CD4-positive, alpha-beta T cell treated with Interleukin-21 for 1 hour (primary cell): ENCODE results near the gene WDR73.
A peak's percentile ranks its signal among the peaks of the same experiment; 100 is the strongest.
"Not testable (repeated sequence)": the region's sequence is repeated elsewhere in the genome, so short reads cannot be mapped to it uniquely, and the experiment has no call there.

Experiments used
- DNase-seq: peaks from one replicate; pipeline ENCODE4 v3.0.0-alpha.2; 2020

Gene WDR73

DNA sequence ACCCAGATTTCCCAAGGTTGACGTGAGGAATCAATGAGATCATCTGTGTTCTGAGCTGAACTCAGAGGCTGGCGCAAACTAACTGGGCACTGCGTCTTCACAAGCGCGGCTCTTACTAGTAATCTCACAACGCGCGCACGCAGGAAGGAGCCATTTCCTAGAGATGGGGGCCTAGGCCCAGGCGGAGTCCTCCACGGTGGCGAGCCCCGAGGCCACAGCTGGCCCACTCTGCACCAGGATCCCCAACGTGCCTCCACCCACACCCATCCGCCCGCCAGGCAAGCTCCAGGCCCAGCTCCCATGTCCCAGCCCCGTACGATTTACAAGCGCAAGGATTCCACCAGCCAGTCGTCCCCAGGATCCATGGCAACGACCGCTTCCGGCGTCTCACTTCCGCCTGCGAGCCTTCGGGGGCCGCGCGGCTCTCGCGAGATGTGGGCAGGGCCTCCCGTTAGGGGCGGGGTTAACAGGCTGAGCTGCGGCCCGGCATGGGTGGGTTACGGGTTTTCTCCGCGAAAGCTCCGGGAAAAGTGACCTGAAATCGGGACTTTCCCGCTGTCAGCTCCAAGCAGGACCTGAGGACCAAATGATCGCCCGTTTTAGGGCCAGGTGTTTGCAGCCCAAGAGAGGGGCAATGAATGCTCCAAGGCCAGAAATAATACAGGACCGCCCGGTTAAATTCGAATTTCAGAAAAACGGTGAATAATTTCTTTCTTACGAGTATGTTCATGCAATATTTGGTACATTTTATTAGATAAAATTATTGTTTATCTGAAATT is at the start of gene WDR73:
WDR73 (minus strand) TSS at position 374 of the 779 bp plus-strand sequence; CDS start at position 365, 9 bp downstream.
- peak; percentile 96 for DNase-seq

DNA sequence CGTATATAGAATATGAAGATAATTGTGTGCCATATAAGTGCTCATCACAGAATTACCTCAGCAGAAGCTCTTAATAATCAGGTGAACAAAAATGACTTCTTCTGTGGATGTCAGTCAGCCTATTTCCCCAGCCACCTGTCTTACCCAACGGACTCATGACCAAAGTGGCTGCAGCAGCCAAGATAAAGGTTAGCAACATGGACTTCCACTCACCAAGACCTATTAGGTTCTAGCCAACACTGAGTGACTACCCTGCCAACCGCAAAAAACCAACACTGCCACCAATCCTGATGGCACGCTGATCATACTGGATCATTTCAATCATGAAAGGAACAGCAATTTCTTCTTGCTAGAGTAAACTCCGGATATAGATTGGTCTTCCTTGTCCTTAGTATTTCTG is 49.7 kb upstream of the WDR73 start:
- DNase-seq: no peak

DNA sequence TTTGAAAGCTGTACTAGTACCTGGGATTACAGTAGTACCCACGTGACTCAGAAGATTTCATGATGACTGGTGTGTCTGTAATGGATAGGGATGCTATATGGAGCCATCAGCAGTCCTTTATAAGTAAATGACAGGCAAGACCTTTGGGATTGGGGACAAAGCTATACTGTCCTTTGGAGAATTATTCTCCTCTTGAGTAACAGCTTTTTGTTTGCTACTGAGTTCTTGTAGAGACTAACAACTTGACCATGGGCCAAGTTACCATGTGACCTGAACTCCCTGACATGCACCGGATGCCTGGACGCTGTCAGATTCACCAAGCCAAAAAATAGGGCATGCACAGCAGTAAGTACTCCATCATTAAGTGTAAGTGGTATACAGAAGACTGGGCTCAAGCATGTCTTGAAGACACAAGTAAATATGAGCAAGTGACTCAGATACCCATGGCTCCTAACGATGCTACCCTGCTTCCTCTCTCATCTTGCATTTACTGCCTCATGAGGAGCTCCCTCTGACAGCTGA is 48.9 kb upstream of the WDR73 start:
- no peak for DNase-seq

DNA sequence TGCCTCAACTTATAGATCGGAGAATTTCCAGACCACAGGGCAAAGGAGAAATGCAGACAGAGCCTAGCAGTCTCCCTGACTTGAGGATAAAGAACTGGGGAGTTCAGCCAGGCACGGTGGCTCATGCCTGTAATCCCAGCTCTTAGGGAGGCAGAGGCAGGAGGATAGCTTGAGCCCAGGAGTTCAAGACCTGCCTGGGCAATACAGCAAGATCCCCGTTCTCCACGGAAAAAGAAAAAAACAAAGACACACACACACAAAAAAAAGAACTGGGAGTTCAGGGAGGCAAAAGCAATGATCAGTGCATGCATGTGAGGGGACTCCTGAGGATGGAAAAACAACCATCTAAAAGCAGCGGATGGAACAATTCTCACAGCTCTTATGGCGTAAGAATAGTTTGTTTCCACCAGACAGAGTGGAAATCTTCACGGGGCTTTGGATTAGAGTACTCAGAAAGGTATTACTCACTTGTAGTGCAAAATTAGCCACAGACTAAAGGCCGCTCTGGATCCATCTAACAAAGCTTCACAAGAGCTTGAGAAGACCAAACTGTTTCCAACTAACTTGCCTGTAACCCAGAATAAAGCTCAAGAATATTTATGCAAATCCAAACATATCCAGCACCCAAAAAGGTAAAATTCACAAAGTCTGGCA is 45.6 kb upstream of the WDR73 start:
- no peak for DNase-seq

DNA sequence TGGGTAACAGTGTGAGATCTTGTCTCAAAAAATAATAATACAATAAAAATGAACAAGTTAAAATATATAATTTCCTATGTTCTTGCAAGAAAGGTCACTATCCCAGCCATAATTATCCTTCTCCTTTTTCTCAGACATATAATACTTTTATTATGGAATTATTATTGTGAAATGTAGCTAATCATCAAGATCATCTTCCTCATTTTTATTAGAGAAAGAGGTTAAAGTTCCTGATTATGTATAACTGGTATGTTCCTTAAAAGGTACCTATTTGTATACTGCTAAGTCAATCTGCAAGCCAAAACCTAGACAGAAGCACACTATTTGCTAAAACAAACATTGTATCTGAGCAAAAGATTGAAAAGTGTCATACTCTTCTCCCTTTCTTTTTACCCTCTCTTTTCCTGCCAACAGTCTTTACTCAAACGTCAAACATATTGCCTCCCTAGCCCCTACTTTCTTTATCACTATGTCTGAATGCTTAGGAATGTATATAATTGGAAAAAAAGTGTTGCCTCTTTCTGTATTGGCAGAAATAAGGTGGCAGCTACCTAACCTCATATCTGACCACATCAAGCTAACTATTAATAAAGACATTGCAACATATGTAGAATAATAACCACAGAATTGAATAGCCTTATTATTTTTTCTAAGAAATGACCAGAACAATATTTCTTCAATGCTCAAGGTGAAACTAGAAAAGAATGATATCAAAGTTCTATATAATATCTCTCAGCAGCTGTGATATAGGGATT is 43.3 kb upstream of the WDR73 start:
- DNase-seq: no peak

DNA sequence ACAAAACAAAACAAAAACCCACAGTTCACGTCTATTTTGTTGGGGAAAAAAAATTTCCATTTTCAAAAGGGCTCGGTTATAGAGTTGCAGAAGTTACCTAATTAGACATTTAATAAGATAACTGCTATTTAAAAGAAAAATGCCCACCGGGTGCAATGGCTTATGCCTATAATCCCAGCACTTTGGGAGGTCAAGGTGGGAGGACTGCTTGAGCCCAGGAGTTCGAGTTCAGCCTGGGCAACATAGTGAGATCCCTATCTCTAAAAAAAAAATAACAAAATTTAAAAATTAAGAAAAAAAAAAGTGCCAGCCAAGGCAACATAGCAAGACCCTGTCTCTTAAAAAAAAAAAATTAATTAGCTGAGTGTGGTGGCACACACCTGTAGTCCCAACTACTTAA is 42.7 kb upstream of the WDR73 start:
- DNase-seq: no peak

DNA sequence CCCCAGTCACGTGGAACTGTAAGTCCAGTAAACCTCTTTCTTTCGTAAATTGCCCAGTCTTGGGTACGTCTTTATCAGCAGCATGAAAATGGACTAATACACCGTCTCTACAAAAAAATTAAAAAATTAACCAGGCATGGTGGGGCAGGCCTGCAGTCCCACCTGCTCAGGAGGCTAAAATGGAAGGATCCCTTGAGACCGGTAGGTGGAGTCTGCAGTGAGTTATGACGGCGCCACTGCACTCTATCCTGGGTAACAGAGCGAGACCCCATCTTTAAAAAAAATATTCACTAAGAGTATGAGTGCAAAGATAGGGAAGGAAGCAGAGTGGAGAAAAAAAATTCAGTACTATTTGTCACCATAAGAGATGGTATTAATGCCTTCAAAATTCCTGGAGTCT is 36.3 kb upstream of the WDR73 start:
- no peak for DNase-seq

DNA sequence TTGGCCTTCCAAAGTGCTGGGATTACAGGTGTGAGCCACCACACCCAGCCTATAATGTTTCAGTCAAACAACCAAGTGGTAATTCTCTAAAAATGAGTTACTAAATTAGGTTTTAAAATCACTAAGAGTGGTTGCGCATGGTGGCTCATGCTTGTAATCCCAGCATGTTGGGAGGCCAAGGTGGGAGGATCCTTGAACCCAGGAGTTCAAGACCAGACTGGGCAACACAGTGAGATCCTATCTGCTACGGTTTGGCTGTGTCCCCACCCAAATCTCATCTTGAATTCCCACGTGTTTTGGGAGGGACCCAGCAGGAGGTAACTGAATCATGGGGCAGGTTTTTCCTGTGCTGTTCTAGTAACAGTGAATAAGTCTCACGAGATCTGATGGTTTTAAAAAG is 35.8 kb upstream of the WDR73 start:
- DNase-seq: no peak

DNA sequence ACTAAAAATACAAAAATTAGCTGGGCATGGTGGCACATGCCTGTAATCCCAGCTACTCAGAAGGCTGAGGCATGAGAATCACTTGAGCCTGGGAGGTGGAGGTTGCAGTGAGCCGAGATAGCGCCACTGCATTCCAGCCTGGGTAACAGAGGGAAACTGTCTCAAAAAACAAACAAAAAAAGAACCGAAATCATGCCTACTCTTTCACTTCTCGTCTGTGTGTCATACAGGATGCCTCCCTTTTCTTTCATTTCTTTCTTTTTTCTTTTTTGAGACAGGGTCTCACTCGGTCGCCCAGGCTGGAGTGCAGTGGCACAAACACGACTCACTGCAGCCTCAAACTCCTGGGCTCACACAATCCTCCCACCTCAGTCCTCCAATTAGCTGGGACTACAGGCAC is 32.4 kb upstream of the WDR73 start:
- not testable (repeated sequence) for DNase-seq

DNA sequence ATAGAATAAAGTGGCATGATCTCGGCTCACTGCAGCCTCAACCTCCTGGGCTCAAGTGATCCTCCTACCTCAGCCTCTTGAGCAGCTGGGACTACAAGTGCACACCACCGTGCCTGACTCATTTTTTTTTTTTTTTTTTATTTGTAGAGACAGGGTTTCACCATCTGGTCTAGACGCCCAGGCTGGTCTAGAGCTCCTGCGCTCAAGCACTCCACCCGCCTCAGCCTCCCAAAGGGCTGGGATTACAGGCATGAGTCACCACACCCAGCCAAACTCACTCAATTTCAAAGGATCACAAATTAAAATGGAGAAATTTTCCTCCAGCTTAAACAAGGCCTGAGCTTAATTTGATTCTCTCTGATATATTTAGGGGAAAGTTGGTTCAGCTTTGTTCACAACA is 31.2 kb upstream of the WDR73 start:
- no peak for DNase-seq

DNA sequence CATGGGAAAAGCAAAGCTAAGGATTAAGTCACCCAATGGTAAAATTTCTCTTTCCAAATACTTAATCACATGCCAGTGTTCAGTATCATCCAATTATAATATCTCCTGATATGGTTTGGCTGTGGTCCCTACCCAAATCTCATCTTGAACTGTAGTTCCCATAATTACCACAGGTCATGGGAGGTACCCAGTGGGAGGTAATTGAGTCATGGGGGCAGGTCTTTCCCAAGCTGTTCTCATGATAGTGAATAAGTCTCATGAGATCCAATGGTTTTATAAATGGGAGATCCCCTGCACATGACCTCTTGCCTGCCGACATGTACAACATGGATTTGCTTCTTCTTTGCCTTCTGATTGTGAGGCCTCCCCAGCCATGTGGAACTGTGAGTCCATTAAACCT is 30.0 kb upstream of the WDR73 start:
- DNase-seq: no peak

DNA sequence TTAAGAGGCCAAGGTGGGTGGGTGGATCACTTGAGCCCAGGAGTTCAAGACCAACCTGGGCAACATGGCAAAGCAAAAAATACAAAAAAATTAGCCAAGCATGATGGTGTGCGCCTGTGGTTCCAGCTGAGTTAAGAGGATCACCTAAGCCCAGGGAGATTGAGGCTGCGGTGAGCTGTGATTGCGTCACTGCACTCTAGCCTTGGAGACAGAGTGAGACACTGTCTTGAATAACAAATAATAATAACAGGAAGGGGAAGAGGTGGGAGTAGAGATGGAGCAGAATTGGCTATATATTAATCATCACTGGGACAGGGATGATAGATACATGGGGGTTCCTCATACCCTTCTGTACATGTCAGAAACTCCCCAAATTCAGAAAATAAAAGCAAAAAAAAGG is 27.7 kb upstream of the WDR73 start:
- DNase-seq: peak; percentile 49

DNA sequence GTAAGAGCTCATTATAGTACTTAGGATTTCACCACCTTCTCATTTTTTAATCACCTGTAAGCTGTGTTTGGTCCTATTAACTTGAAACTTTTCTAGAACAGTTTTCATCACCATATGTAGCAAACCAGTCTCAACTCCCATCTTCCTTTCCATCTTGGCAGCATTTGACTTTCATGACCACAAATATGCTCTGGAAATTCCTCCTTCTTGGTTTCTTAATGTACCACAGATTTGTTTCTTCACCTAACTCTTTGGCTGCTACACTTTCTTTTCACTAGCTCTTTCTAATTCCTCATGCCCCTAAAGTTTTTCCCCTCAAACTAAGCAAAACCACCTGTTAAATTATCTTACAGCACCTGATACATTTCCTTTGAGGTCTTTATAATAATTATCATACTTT is 17.1 kb upstream of the WDR73 start:
- no peak for DNase-seq

DNA sequence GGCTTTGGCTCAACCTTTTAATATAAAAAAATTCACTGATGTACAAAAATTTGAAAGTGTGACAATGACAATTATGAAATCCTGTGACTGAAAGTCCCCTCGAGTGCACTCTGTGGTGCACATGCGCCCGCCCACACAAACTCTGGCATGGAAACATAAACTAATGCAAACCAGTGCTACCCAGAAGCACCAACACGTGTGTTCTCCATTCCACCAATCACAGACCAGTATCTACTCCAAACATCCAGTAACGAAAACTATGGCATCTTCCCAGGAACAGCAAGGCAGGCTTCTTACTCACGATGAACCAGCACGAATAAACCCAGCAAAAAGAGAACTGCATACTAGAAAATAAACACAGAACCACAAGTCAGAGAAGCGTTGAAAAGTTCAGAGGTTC is 15.6 kb upstream of the WDR73 start:
- DNase-seq: no peak

DNA sequence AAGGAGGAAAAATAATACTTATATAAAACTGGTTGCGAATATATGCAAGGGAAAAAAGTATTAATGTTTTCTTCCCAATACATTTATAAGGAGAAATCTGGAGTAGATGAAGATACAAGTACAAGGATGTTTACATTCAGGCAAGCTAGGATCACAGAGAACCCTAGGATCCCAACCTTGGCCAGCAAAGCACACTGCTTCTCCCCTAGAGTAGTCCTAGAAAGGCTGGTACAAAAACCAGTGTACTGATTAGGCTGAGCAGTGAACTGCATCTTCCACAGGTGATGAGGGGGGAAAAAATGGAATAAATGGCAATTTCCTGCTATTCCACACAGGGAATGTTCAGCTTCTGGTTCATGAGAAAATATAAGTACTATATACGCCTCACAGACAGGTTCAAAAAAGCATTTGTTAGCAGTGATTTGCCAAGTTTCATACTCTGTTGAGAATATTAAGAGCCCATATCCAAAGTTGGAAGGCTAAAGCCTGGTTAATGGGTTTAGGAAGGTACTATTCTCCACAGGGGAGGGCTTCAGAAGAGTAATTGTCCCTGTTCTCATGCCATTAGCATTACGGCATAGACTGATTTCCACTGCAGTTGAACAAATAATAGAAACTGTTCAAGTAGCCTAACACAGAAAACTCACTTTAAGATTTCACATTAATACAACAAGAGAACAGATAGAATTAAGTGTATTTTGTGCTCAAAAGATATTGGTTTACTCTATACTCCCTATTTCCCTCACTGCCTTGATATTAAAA is 14.3 kb upstream of the WDR73 start:
- DNase-seq: no peak

DNA sequence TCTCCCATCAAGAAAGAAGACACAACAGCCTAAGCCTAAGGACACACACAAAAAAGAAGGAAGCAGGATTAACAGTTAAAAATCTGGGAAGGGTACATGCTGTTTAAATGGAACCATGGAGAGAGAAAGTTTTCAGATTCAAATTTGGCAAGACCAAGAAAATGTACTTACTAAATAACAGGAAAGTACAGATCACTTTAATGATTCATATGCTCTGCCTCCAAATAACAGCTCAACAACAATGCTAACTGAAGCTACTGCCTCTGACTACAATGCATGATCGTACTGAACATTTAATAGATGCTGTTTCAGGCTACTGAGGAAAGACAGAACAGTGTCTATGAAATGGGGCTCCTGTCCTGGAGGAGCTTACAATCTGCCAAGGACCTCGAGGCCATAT is 12.3 kb upstream of the WDR73 start:
- no peak for DNase-seq

DNA sequence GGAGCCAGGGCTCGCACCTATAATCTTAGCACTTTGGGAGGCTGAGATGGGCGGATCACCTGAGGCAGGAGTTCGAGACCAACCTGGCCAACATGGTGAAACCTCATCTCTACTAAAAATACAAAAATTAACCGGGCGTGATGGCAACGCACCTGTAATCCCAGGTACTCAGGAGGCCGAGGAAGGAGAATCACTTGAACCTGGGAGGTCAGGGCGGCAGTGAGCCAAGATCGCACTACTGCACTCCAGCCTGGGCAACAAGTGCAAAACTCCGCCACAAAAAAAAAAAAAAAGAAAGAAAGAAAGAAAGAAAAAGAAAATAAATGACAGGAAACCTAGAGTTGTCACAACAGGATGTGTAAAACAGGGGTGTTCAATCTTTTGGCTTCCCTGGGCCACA is 6.9 kb upstream of the WDR73 start:
- DNase-seq: no peak

DNA sequence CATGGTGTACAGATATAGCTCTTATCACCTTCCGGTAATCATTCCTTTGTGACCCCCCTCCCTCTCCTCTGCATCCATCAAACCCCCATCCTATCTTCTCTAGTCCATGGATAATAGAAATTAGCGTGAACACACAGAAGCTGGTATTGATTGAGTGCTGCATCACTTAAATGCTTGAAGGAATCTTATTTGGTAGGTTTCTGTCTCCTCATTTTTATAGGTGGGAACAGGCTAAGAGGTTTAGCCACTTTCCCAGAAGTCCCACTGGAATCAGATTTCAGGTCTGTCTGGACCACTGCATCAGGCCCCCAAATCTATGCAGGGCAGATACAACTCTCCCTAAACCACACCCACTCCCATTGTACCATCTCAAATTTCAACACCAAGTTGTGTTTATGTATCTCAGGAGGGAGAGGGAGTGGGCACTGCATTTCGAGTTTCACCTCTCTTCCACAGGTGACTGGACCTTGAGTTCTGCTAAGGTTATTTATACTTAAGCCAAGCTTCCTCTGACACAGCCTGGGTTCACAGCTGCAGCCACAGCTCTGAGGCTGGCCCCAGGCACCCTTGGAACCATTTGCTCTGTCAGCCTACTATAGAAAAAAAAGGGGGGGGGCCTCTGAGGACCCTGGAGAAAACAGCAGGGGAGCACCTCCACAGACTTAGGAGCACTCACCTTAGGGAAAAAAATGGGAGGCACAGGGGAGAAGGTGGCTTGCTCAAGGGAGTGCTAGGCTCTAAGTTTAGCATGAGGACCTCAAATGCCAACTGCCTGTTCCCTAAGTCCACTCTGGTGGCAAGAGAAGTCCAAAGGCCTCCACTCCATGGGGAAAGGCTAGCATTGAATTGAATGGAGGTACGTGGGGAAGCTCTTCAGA is 6.1 kb upstream of the WDR73 start:
- no peak for DNase-seq

DNA sequence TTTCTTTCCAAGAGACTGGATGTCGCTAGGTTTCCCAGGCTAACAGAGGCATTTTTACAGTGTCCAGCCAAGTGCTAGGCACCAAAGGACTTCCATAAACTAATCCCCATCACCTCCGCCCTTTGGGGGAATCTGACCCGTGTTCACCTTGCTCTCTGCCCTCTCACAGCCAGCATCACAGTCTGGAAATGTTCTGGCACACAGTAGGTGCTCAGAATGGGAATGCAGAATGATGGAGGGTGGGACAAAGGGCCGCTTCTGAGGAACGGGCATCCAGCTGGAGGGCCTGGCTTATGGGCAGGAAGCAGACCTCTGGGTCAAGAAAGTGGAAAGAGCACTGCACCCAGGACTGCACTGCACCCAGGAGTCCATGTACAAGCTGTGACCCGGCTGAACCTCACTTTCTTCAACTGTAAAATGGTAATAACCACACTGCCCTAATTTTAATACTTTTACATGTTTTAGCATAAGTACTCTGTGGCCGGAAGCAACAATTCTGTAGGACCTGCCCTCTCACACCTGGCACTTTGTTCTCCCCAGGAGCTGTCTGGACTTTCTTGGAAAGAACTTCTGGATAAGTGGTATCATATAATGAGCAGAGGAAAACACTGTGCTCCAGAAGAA is 4.8 kb upstream of the WDR73 start:
- no peak for DNase-seq

DNA sequence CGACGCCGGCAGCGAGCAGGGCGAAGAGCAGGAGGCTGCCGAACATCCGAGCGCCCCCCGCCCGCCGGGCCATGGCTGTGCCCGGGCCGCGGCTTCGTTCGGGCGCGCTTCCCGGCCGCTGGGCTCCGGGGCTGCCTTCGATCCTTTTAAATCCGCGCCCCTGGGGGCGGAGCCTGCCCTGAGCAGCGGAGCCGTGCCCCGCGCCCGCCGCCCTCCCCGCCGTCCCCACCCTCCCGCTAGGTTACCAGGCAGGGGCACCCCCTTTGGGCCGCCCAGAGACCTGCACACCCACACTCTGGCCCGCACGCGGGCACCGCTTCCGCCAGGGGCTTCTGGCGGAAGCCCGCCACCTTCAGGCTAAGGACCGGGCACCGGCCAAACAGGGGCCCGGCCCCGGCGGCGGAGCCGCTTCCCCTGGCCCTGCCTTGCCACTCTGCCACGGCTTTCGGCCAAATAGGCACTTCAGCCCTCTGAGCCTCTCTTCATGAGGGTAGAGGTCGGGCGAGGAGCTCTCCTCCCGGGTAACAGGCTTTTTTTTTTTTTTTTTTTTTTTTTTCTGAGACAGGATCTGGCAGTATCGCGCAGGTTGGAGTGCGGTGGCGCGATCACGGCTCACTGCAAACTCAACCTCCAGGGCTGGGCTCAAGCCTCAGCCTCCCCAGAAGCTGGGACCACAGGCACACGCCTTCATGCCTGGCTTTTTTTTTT is 4.2 kb upstream of the WDR73 start, which contains the start of gene NMB:
NMB (minus strand) TSS at position 120 of the 708 bp plus-strand sequence; CDS start at position 73, 47 bp downstream.
- DNase-seq: peak; percentile 90

DNA sequence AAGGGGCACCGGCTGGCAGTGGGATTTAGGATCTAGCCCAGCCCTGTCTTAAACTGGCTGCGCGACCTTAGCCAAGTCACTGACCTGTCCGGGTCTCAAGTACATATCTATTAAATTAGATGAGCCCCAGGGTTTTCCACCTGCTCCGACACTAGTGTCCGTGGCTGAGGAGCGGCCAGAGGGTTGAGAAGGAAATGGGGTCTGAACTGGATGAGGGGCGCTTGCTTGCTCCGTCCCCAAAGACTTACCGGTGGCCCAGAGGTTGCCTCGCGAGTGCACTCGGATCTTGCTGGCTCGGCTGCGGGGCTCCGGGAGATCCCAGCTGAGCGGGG is 3.6 kb upstream of the WDR73 start:
- DNase-seq: no peak
